ENCODE data around the gene UBE2E1. TPM values are rescaled to one million over a fixed set of nuclear protein-coding genes. Genes with fewer than 3 reads are reported as not detected.
A peak's percentile ranks its signal among the peaks of the same experiment; 100 is the strongest.

UBE2E1 gene
- 98.8 and 106 TPM in 2 replicates for total RNA-seq

- DNase-seq (ENCODE audit: low read depth in 2 of 2), result peak; percentile 71 to 75
These were observed at the start of gene UBE2E1 for GRCh38 chr3:23805633-23806533. Gene UBE2E1 (plus strand): TSS chr3:23805955. CDS start chr3:23807270, 1,315 bp downstream.

- no peak for DNase-seq (ENCODE audit: low read depth in 2 of 2)
These were observed 49.4 kb upstream of the UBE2E1 start for GRCh38 chr3:23756206-23756840.

- no peak for DNase-seq (ENCODE audit: low read depth in 2 of 2)
These were observed 47.4 kb upstream of the UBE2E1 start for GRCh38 chr3:23758253-23758838.

GRCh38 chr3:23760325-23760724 is 45.4 kb upstream of the UBE2E1 start:
- DNase-seq (ENCODE audit: low read depth in 2 of 2), result no peak

- DNase-seq (ENCODE audit: low read depth in 2 of 2), result no peak
These were observed 44.8 kb upstream of the UBE2E1 start for GRCh38 chr3:23760871-23761373.

GRCh38 chr3:23761440-23761896 is 44.3 kb upstream of the UBE2E1 start:
- peak; percentile 67 to 80 for DNase-seq (ENCODE audit: low read depth in 2 of 2)

- no peak for DNase-seq (ENCODE audit: low read depth in 2 of 2)
These were observed 43.5 kb upstream of the UBE2E1 start for GRCh38 chr3:23762214-23762613.

- DNase-seq (ENCODE audit: low read depth in 2 of 2), result no peak
These were observed 42.8 kb upstream of the UBE2E1 start for GRCh38 chr3:23762759-23763477.

GRCh38 chr3:23764407-23764806 is 41.3 kb upstream of the UBE2E1 start:
- DNase-seq (ENCODE audit: low read depth in 2 of 2), result no peak

- no peak for DNase-seq (ENCODE audit: low read depth in 2 of 2)
These were observed 38.2 kb upstream of the UBE2E1 start for GRCh38 chr3:23767546-23767945.

GRCh38 chr3:23775254-23775909 is 30.4 kb upstream of the UBE2E1 start:
- DNase-seq (ENCODE audit: low read depth in 2 of 2), result no peak

GRCh38 chr3:23776352-23776891 is 29.3 kb upstream of the UBE2E1 start:
- peak in 1 of 2 donors; percentile 39 for DNase-seq (ENCODE audit: low read depth in 2 of 2)

GRCh38 chr3:23778446-23778845 is 27.3 kb upstream of the UBE2E1 start:
- DNase-seq (ENCODE audit: low read depth in 2 of 2), result no peak

GRCh38 chr3:23779841-23780240 is 25.9 kb upstream of the UBE2E1 start:
- DNase-seq (ENCODE audit: low read depth in 2 of 2), result no peak

GRCh38 chr3:23781051-23781450 is 24.7 kb upstream of the UBE2E1 start:
- no peak for DNase-seq (ENCODE audit: low read depth in 2 of 2)

- DNase-seq (ENCODE audit: low read depth in 2 of 2), result no peak
These were observed 23.9 kb upstream of the UBE2E1 start for GRCh38 chr3:23781871-23782270.

- no peak for DNase-seq (ENCODE audit: low read depth in 2 of 2)
These were observed 20.6 kb upstream of the UBE2E1 start for GRCh38 chr3:23785097-23785645.

GRCh38 chr3:23785882-23786281 is 19.9 kb upstream of the UBE2E1 start:
- DNase-seq (ENCODE audit: low read depth in 2 of 2), result no peak

GRCh38 chr3:23791678-23792077 is 14.1 kb upstream of the UBE2E1 start:
- DNase-seq (ENCODE audit: low read depth in 2 of 2), result no peak

- no peak for DNase-seq (ENCODE audit: low read depth in 2 of 2)
These were observed 12.1 kb upstream of the UBE2E1 start for GRCh38 chr3:23793528-23794134.
